Coronary artery (tissue), 2 donors: ENCODE measurements around the gene NFYC.
A peak's percentile ranks its signal among the peaks of the same experiment; 100 is the strongest.

Source experiments
- DNase-seq: peaks from one replicate; pipeline ENCODE4 v3.0.0-alpha.2; 2017; ENCODE audit warnings: low spot score
- H3K27ac ChIP-seq, 2 donors: fragments of 200-600 bp; sonication (generic); one replicate each; pipeline ENCODE4 v1.5.1; 2016 to 2019
- H3K4me3 ChIP-seq: fragments of 200-600 bp; sonication (generic); 2 replicates; pipeline ENCODE4 v1.5.1; 2016; ENCODE audit warnings: mild to moderate bottlenecking, moderate library complexity
- CTCF ChIP-seq: fragments of 200-600 bp; sonication (generic); IDR thresholded peaks from one replicate; pipeline ENCODE4 v1.5.1; 2019; ENCODE audit warnings: antibody characterized with exemption

NFYC gene

DNA sequence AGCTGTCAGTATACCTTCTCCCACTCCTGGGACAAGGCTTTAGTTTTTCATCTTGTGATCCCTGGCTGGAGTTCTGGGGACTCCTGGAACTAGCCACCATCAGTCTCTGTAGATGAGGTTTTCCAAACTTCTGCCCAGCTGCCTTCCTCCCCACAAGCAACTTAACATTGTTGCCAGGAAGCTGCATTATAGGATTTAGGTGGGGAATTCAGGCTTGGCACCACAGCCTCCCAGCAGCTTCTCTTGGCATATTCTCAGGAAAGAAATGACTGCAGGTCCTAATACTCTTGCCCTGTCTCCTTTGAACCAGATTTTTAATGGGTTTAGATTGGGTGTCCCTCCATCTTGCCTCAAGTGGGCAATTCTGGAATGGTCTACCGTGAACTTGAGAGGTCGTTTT, 73.5 kb downstream of the NFYC start:
- no peak for DNase-seq
- TF ChIP-seq CTCF, result no peak
- Histone ChIP-seq H3K4me3 (no peak overlapping the region), H3K27ac (no peak overlapping the region)

GRCh38 chr1:40766017-40766416, 74.5 kb downstream of the NFYC start:
- no peak overlapping the region for H3K4me3 ChIP-seq
- DNase-seq, result no peak
- no peak overlapping the region for H3K27ac ChIP-seq
- TF ChIP-seq CTCF, result no peak

DNA sequence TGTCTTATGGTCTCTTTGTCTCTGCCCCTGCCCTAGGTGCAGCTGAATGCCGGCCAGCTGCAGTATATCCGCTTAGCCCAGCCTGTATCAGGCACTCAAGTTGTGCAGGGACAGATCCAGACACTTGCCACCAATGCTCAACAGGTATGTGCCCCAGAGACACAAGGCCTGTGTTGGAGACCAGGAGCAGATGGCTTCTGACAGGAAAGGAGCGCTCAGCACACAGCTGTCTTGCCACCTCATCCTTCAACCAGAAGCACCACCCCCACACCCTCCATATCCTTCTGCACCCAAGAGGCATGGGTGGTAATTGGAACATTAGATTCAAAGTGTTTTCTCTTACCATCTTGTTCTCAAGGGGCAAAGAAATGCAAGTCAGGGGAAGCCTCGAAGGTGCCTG, 75.1 kb downstream of the NFYC start:
- Histone ChIP-seq H3K4me3 (no peak overlapping the region), H3K27ac (no peak overlapping the region)
- no peak for DNase-seq
- TF ChIP-seq CTCF, result no peak

- no peak overlapping the region for H3K27ac ChIP-seq
Measured at GRCh38 chr1:40768146-40768990, 76.9 kb downstream of the NFYC start.

GRCh38 chr1:40769815-40770214, 78.3 kb downstream of the NFYC start:
- peak; percentile 68 for DNase-seq

More at GRCh38 chr1:40768146-40768990, 76.9 kb downstream of the NFYC start:
- no peak for TF ChIP-seq CTCF
- no peak for DNase-seq
- no peak overlapping the region for H3K4me3 ChIP-seq

DNA sequence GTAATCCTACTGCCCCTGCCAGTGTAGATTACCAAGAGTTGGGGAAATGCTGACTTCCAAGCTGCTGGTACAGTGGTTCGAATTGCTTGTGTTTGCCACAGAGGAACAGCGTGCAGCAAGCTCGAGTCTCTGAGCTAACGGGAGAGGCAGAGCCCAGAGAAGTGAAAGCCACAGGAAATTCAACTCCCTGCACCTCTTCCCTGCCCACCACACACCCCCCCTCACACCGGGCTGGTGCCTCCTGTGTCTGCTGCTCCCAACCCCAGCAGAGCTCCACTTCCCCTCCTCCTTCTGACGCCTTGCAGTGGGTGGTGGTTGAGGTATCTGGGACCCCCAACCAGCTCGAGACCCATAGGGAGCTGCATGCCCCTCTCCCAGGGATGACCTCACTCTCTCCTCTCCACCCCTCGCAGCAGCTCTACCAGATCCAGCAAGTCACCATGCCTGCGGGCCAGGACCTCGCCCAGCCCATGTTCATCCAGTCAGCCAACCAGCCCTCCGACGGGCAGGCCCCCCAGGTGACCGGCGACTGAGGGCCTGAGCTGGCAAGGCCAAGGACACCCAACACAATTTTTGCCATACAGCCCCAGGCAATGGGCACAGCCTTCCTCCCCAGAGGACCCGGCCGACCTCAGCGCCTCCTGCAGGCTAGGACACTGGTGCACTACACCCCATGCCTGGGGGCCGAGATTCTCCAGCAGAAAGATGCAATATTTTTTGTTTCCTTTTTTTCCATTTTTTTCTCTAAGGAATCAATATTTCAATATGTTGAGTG, 79.0 kb downstream of the NFYC start:
- Histone ChIP-seq H3K4me3 (no peak overlapping the region), H3K27ac (no peak overlapping the region)
- no peak for TF ChIP-seq CTCF
- DNase-seq, result peak; percentile 60

More at GRCh38 chr1:40769815-40770214, 78.3 kb downstream of the NFYC start:
- Histone ChIP-seq H3K27ac (no peak overlapping the region), H3K4me3 (no peak overlapping the region)
- no peak for TF ChIP-seq CTCF
